ENCODE measurements around the gene GAST.
"Not testable (repeated sequence)": the region's sequence is repeated elsewhere in the genome, so short reads cannot be mapped to it uniquely, and the experiment has no call there.

GAST gene

DNA sequence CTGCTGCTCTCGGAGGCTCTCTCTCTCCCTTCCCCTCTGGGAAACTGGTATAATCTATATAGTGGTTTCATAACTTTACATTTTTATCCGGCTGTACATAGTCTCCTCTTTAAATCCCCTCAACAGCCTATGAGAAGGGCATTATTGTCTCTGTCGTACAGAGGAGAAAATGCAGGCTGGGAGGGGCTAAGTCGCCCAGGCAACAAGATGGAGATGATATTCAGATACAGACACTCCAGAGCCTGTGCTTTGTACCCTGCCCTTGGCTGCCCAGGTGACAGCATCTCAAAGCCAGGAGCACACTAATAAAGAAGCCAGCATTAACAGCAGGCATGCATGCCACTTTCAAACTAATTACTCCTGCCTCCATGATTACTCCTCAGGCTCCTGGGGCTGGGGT is 28.1 kb upstream of the GAST start:
- DNase-seq (ENCODE audit: low spot score): no peak

GRCh38 chr17:41685753-41686152 is 26.4 kb upstream of the GAST start:
- not testable (repeated sequence) for DNase-seq (ENCODE audit: low spot score)

- DNase-seq (ENCODE audit: low spot score): no peak
Measured at GRCh38 chr17:41686281-41686680, 25.9 kb upstream of the GAST start.

GRCh38 chr17:41687828-41688640 is 24.1 kb upstream of the GAST start:
- DNase-seq (ENCODE audit: low spot score): no peak

DNA sequence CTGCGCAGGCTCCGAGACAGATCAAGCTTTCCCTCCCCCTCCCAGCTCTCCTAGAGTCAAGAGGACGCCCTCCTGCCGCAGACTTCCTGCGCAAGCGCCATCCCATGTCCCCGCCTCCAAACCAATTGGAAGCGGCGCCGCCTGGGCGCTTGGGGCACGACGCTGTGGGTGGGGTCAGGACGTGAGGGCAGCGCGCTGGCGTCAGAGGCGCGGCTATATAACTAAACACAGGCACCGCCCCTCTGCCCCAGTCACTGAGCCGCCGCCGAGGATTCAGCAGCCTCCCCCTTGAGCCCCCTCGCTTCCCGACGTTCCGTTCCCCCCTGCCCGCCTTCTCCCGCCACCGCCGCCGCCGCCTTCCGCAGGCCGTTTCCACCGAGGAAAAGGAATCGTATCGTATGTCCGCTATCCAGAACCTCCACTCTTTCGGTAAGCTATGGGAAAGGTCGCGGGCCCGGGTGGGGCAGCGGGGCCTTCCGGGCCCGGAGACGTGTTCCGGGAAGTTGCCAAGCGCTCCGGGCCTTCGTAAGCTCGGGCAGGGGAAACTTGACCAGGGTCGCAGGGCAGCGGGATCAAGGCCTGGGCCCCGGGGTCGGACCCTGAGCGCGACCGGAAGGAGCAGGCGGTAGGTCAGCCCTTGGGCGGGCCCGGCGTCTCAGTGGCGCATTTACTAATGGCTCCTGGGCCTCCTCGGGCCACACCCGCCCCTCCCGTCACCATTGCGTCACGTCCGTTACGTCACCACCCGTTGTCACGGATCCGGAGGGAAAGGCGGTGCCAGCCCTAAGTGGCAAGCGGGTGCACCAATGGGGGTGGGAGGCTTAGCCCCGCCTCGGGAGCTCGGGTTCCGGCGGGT is 23.3 kb upstream of the GAST start, which contains the start of gene EIF1:
TSS of gene EIF1 (plus strand) at position 245 of the 856 bp plus-strand sequence. CDS start at position 399, 154 bp downstream.
- DNase-seq (ENCODE audit: low spot score): peak; percentile 80

- DNase-seq (ENCODE audit: low spot score): no peak
Measured at GRCh38 chr17:41689497-41690299, 22.4 kb upstream of the GAST start.

DNA sequence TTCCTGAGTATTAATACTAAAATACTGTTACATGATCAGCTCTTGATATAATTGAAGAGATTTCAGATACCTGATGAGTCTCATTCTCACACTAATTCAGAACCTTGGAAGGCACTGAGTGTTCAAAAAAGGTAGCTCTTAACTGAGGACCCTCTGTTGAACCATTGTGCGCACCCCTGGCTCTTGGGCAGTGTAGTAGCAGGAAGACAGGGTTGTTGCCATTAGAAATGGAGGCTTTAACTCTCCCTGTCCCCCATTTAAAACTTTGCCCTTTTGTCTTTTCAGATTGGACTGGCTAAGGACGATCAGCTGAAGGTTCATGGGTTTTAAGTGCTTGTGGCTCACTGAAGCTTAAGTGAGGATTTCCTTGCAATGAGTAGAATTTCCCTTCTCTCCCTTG is 21.6 kb upstream of the GAST start:
- no peak for DNase-seq (ENCODE audit: low spot score)

DNA sequence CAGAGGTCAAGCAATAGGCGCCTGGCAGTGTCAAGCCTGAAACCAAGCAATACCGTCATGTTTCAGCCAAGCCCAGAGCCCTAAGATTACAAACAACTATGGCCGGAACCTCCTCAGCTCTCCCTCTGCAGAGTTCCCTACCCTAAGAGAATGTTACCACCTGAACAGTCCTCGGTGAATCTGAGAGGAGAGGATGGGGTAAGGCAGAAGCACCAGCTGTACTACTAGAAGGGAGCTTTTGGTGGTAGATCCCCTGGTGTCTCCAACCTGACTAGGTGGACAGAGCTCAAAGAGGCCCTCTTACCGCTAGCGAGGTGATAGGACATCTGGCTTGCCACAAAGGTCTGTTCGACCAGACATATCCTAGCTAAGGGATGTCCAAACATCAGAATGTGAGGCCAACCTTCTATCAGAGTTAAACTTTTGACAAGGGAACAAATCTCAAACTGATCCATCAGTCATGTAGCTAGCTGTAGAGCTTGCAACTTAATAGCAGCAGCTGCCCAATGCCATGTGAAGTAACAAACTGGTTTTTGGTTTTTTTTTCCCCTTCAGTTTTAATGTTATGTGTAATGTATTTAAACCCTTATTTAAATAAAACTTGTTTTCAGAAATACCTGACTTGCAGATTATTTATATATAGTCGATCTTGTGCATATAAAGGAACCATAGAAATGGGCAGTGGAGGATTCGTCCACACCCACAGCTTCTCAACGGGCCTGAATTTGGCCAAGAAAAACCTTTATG is 20.9 kb upstream of the GAST start:
- no peak for DNase-seq (ENCODE audit: low spot score)

- DNase-seq (ENCODE audit: low spot score): no peak
Measured at GRCh38 chr17:41692722-41693521, 19.2 kb upstream of the GAST start.

DNA sequence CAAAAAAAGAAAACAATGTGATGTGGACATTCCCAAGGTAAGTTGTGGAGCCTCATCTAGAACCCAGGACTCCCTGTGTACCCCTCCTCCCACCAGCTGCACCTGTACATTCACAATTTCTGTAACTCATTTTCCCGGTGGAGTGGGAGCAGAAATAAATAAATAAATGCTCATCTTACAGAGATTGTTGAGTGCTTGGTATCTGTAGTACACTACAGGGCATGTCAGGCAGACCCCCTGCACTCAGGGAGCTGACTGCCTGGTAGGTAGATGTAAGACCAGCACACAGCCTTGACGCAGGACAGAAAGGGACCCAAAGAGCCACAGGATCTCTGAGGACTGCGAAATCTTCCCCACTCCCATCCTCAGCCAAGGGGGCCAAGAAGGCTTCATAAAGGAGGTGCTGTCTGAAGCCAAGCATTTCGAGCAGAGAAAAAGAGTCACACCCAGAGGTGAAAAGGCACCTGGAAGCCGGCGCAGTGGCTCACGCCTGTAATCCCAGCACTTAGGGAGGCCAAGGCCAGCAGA is 16.9 kb upstream of the GAST start:
- no peak for DNase-seq (ENCODE audit: low spot score)

- DNase-seq (ENCODE audit: low spot score): no peak
Measured at GRCh38 chr17:41695954-41696757, 16.0 kb upstream of the GAST start.

- no peak for DNase-seq (ENCODE audit: low spot score)
Measured at GRCh38 chr17:41697122-41697962, 14.8 kb upstream of the GAST start.

GRCh38 chr17:41700843-41701242 is 11.3 kb upstream of the GAST start:
- not testable (repeated sequence) for DNase-seq (ENCODE audit: low spot score)

GRCh38 chr17:41702712-41703111 is 9.4 kb upstream of the GAST start:
- DNase-seq (ENCODE audit: low spot score): no peak

DNA sequence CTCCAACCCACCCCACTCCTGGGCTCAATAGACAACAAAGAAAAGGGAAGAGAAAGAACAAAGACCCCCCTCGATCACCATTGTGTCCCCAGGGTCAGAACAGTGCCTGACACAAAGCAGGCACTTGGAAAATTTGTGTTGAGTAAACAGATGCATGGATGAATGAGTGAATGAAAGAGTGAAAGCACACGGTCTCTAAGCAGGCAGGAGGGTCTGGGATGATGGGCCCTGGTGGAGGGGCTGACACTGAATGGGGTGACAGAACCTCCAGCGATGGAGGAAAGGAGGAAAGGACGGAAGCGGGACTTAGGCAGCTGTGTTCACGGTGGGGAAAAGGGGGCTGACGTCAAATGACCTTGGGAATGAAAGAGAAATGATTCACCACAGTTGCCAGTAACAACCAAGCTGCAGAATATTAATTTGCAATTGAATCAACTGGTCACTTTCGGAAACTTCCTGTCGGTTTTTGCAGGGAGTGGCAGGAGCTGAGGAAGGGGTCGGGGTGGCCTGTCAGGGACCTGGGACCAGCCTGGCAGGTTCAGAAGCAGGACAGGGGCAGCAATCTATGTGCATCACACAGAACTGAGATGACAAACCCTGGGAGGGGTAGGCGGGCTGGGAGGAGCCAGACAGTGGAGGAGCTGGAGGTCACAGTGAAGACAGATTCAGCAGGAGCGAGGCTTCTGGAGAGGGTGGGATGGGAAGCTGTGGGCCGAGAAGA is 6.7 kb upstream of the GAST start:
- DNase-seq (ENCODE audit: low spot score): no peak

DNA sequence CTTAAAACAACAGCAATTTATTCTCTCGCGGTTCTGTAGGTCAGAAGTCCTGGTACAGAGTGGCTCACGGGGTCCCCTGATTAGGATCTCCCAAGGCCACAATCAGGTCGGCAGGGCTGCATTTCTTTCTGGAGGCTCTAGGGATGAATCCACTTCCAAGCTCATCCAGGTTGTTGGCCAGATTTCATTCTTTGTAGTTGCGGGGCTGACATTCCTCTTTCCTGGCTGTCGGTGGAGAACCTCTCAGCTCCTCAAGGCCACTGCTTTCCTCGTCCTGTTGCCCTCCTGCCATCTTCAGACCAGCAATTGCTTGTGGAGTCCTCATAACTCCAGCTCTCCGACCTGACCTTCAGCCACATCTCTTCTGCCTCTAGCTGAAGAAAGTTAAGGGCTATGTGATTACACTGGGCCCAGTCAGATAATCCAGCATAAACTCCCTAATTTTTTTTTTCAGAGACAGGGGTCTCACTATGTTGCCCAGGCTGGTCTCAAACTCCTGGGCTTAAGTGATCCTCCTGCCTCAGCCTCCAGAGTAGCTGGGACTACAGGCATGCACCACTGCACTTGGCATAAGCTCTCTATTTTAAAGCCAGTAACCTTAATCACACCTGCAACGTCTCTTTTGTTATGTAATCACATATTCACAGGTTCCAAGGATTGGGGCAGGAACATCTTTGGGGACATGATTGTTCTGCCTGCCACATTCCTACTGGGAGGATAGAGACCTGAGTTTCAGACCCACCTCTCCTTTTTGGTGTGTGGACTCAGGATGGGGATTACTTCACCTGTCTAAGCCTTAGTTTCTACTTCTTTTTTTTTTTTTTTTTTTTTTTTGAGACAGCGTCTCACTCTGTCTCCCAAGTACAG is 4.1 kb upstream of the GAST start:
- no peak for DNase-seq (ENCODE audit: low spot score)

Measured in HuH-7.5 (cell line).